H1 (cell line): ENCODE measurements around the gene SUDS3. TPM values are rescaled to one million over a fixed set of nuclear protein-coding genes. Genes with fewer than 3 reads are reported as not detected.

ENCODE experiments used
- CTCF ChIA-PET: fragments of 300-600 bp; sonication (Branson Sonifier 250); formaldehyde crosslinking; loops from one replicate; lab custom pipeline; 2021; ENCODE audit not compliant: partially characterized antibody; lab: Charles Lee
- POLR2A ChIA-PET: fragments of 300-600 bp; sonication (Branson Sonifier 250); formaldehyde crosslinking; loops from one replicate; lab custom pipeline; 2021; ENCODE audit warnings: inconsistent platforms; ENCODE audit not compliant: partially characterized antibody; lab: Charles Lee
- DNase-seq, 2 experiments: peaks; one replicate each; pipeline versions ENCODE4 v3.0.0 to v3.0.0-alpha.2; 2010 to 2022; ENCODE audit warnings: low spot score in 2 of 2, low read depth in 1 of 2, mixed read lengths in 1 of 2
- FAIRE-seq: peaks from 2 replicates; lab custom pipeline; 2011; peaks lifted over from hg19 to GRCh38; lab: Jason Lieb, UNC
- H2AFZ ChIP-seq: 2 replicates; pipeline ENCODE4 v1.8.1; 2012; ENCODE audit warnings: low read length, inconsistent platforms
- H2AK5ac ChIP-seq: 2 replicates; pipeline ENCODE4 v1.6.1; 2013; ENCODE audit warnings: low read depth, low read length
- H2BK120ac ChIP-seq: replicated peaks from 2 replicates; pipeline ENCODE3; 2013; ENCODE audit warnings: low read depth, low read length, inconsistent platforms
- H2BK12ac ChIP-seq: 2 replicates; pipeline ENCODE4 v1.6.1; 2013; ENCODE audit warnings: low read depth, low read length
- H2BK15ac ChIP-seq: 2 replicates; pipeline ENCODE4 v1.6.1; 2013; ENCODE audit warnings: low read length
- H2BK20ac ChIP-seq: 2 replicates; pipeline ENCODE4 v1.6.1; 2013; ENCODE audit warnings: low read length
- H2BK5ac ChIP-seq: 2 replicates; pipeline ENCODE4 v1.6.1; 2013; ENCODE audit warnings: low read depth, low read length
- H3K14ac ChIP-seq: 2 replicates; pipeline ENCODE4 v1.6.1; 2013; ENCODE audit warnings: inconsistent platforms; ENCODE audit not compliant: insufficient read length
- H3K18ac ChIP-seq: 2 replicates; pipeline ENCODE4 v1.6.1; 2013; ENCODE audit warnings: low read length; ENCODE audit errors: extremely low read depth
- H3K23ac ChIP-seq: 2 replicates; pipeline ENCODE4 v1.6.1; 2013; ENCODE audit warnings: inconsistent platforms; ENCODE audit not compliant: insufficient read length
- H3K23me2 ChIP-seq: 2 replicates; pipeline ENCODE4 v1.6.1; 2013; ENCODE audit warnings: low read depth, low read length
- H3K27ac ChIP-seq: 2 replicates; pipeline ENCODE4 v1.6.1; 2011; ENCODE audit warnings: low read depth, low read length, inconsistent platforms
- H3K27me3 ChIP-seq, 4 experiments: replicated peaks in 1 of 4; 1 replicate in 1 of 4; 2 replicates in 3 of 4; pipeline versions ENCODE4 v1.6.1 to v1.8.1; 2011 to 2013; ENCODE audit warnings: low read length in 3 of 4, mild to moderate bottlenecking in 3 of 4, inconsistent platforms in 2 of 4, mixed read lengths in 2 of 4, moderate library complexity in 1 of 4; ENCODE audit not compliant: control insufficient read depth in 3 of 4, insufficient read depth in 3 of 4; ENCODE audit errors: extremely low read depth in 1 of 4
- H3K36me3 ChIP-seq, 4 experiments: 2 replicates each; pipeline versions ENCODE4 v1.6.1 to v1.8.1; 2011 to 2013; ENCODE audit warnings: mild to moderate bottlenecking in 4 of 4, low read length in 3 of 4, moderate library complexity in 2 of 4, control low read depth in 1 of 4, inconsistent platforms in 1 of 4; ENCODE audit not compliant: insufficient read depth in 4 of 4, control insufficient read depth in 2 of 4
- H3K4ac ChIP-seq: replicated peaks from 2 replicates; pipeline ENCODE3; 2013; ENCODE audit warnings: low read length, low read depth, mixed read lengths, inconsistent platforms; ENCODE audit not compliant: insufficient read length
- H3K4me1 ChIP-seq, 4 experiments: replicated peaks in 1 of 4; 1 replicate in 1 of 4; 2 replicates in 3 of 4; pipeline versions ENCODE4 v1.6.1 to v1.8.1; 2011 to 2013; ENCODE audit warnings: low read length in 3 of 4, inconsistent platforms in 2 of 4, mixed read lengths in 1 of 4; ENCODE audit not compliant: insufficient read depth in 4 of 4, control insufficient read depth in 3 of 4
- H3K4me2 ChIP-seq, 2 experiments: 2 replicates each; pipeline versions ENCODE4 v1.6.1 to v1.8.1; 2011 to 2013; ENCODE audit warnings: low read depth in 2 of 2, low read length in 2 of 2, control low read depth in 1 of 2, inconsistent platforms in 1 of 2, mild to moderate bottlenecking in 1 of 2; ENCODE audit not compliant: insufficient read depth in 1 of 2
- H3K4me3 ChIP-seq, 4 experiments: fragments of 200-600, 300-600 bp in 1 of 4; sonication (generic), shearing (Covaris generic), sonication (Bioruptor Twin) in 1 of 4; 2 replicates each; pipeline versions ENCODE4 v1.5.1 to v1.8.1; 2011 to 2016; ENCODE audit warnings: low read length in 4 of 4, low read depth in 3 of 4, control low read depth in 2 of 4, inconsistent platforms in 2 of 4, mild to moderate bottlenecking in 2 of 4, mixed read lengths in 1 of 4, moderate library complexity in 1 of 4; ENCODE audit not compliant: insufficient read depth in 2 of 4; ENCODE audit errors: extremely low read depth in 1 of 4
- H3K56ac ChIP-seq: replicated peaks from 2 replicates; pipeline ENCODE3; 2013; ENCODE audit warnings: low read depth, mild to moderate bottlenecking, mixed read lengths, low read length, inconsistent platforms; ENCODE audit not compliant: insufficient read length
- H3K79me1 ChIP-seq: 2 replicates; pipeline ENCODE4 v1.6.1; 2013; ENCODE audit warnings: low read depth, low read length, control low read depth
- H3K79me2 ChIP-seq, 2 experiments: 2 replicates each; pipeline versions ENCODE4 v1.6.1 to v1.8.1; 2012 to 2013; ENCODE audit warnings: low read length in 2 of 2, mild to moderate bottlenecking in 2 of 2, inconsistent platforms in 1 of 2; ENCODE audit not compliant: insufficient read depth in 2 of 2, control insufficient read depth in 1 of 2
- H3K9ac ChIP-seq, 4 experiments: replicated peaks in 1 of 4; 1 replicate in 1 of 4; 2 replicates in 3 of 4; pipeline versions ENCODE4 v1.6.1 to v1.8.1; 2011 to 2013; ENCODE audit warnings: low read depth in 3 of 4, low read length in 3 of 4, control low read depth in 2 of 4, mild to moderate bottlenecking in 2 of 4, moderate library complexity in 2 of 4, inconsistent platforms in 1 of 4; ENCODE audit errors: extremely low read depth in 1 of 4
- H3K9me3 ChIP-seq, 2 experiments: 2 replicates each; pipeline versions ENCODE4 v1.6.1 to v1.8.1; 2012 to 2013; ENCODE audit warnings: mild to moderate bottlenecking in 2 of 2, moderate library complexity in 2 of 2, control low read depth in 1 of 2, inconsistent platforms in 1 of 2, low read depth in 1 of 2, low read length in 1 of 2, mixed read lengths in 1 of 2; ENCODE audit not compliant: insufficient read depth in 2 of 2
- H4K20me1 ChIP-seq, 2 experiments: replicated peaks in 1 of 2; 2 replicates each; pipeline versions ENCODE3 to v1.8.1; 2011 to 2013; ENCODE audit warnings: inconsistent platforms in 2 of 2, low read length in 2 of 2, mild to moderate bottlenecking in 1 of 2; ENCODE audit not compliant: insufficient read depth in 2 of 2, control insufficient read depth in 1 of 2
- H4K5ac ChIP-seq: 2 replicates; pipeline ENCODE4 v1.6.1; 2013; ENCODE audit warnings: low read length, low read depth, mixed read lengths, inconsistent platforms; ENCODE audit not compliant: insufficient read length
- H4K8ac ChIP-seq: 2 replicates; pipeline ENCODE4 v1.8.0; 2013; ENCODE audit warnings: mild to moderate bottlenecking, moderate library complexity, low read length, inconsistent platforms; ENCODE audit not compliant: insufficient read depth; ENCODE audit errors: extremely low read depth
- H4K91ac ChIP-seq: replicated peaks from 2 replicates; pipeline ENCODE3; 2013; ENCODE audit warnings: low read length, mixed read lengths, inconsistent platforms; ENCODE audit not compliant: insufficient read length
- CEBPB ChIP-seq: IDR thresholded peaks from 2 replicates; pipeline ENCODE4 v1.6.1; 2012; ENCODE audit warnings: low read depth, low read length
- MAX ChIP-seq: IDR thresholded peaks from 2 replicates; pipeline ENCODE4 v1.6.1; 2012; ENCODE audit warnings: inconsistent platforms
- POLR2A ChIP-seq, 2 experiments: IDR thresholded peaks; 1 replicate in 1 of 2; 2 replicates in 1 of 2; pipeline ENCODE4 v1.6.1; 2011; ENCODE audit warnings: low read depth in 2 of 2, low read length in 2 of 2, mild to moderate bottlenecking in 2 of 2; ENCODE audit errors: control extremely low read depth in 1 of 2
- SP2 ChIP-seq: IDR thresholded peaks from 2 replicates; pipeline ENCODE4 v1.6.1; 2012; ENCODE audit warnings: mild to moderate bottlenecking, low read length, inconsistent platforms
- TBP ChIP-seq: IDR thresholded peaks from 2 replicates; pipeline ENCODE4 v1.6.1; 2011; ENCODE audit warnings: low read depth, low read length, improper control_type of control experiment
- WGBS, 2 experiments: shearing (Covaris generic) in 1 of 2; methylation state at CpG; one replicate each; pipeline versions ENCODE4 v1.1.6 to v1.1.7; 2013 to 2015; ENCODE audit warnings: low lambda C conversion rate in 2 of 2, mixed read lengths in 2 of 2, inconsistent platforms in 1 of 2, low coverage in 1 of 2, missing lambda C conversion rate in 1 of 2; ENCODE audit not compliant: insufficient replicate concordance in 2 of 2, insufficient coverage in 1 of 2, insufficient read length in 1 of 2; ENCODE audit errors: extremely low coverage in 1 of 2, missing lambda C conversion rate in 1 of 2; 5-methylcytosine and 5-hydroxymethylcytosine counted together
- polyA plus RNA-seq, 7 experiments: library from polyadenylated mRNA; depleted of rRNA in 3 of 7; stranded (reverse) in 5 of 7; unstranded in 2 of 7; fragments of >200 nt in 5 of 7; fragments of 200-250 nt in 2 of 7; gene quantifications; 1 replicate in 5 of 7; 2 replicates in 1 of 7; 4 replicates in 1 of 7; pipeline versions ENCODE4 v1.2.1 to v1.2.3, GENCODE V29; 2011 to 2013; ENCODE audit warnings: missing spikeins in 2 of 7, mixed read lengths in 2 of 7
- total RNA-seq: library from RNA; stranded (reverse); fragmentation: NEBNext Ultra II Directional; extraction: Animal tissue kit (Norgen Biotek cat#: 25700); gene quantifications from 2 replicates; pipeline ENCODE4 v1.2.1, GENCODE V29; 2021

SUDS3 gene
- total and polyA plus RNA-seq, 2 of the 8 experiments (the other 6 are each of a cell fraction or from before 2014, with no cell fraction given): 30.0 to 58.7 TPM

DNA sequence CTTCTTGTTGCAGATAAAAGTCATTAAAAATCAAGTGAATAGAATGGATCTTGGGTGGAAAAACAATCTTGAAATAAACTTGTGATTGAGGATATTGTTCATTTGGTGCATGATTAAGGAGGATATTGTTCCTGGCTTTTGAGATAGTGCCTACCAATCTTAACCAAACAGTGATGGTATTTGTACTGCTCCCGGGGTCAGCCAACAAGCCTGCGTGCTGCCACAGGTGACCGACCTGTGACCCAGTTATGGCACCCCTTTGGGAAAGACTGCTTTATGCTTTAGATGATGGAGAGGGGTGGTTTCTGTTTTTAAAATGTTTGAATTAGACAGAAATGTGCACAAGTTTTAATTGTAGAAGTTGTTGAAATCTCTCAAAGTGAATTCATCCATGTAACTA lies 41.6 kb downstream of the SUDS3 start:
- Histone ChIP-seq H3K79me1 (no peaks in the 10 kb centered on the region), H4K91ac (no peak overlapping the region), H3K27me3 (peaks cover 0 to 1% (median 0%) of the 10 kb centered on the region in 4 experiments; a peak in 1 of 7 replicates), H3K9ac (no peak overlapping the region), H3K27ac (no peak overlapping the region), H4K8ac (no peak overlapping the region), H3K36me3 (peaks cover 4 to 39% (median 27%) of the 10 kb centered on the region in 4 experiments; a peak in 7 of 8 replicates)
- WGBS, 2 experiments: 96% methylated on average over 3 of the region's 3 CpGs; no CpG with 5 or more reads in 1 of the 2 experiments
- no peak for DNase-seq
- TF ChIP-seq TBP (no peak), SP2 (no peak), MAX (no peak), CEBPB (no peak), POLR2A (IDR thresholded peaks at IDR 0.05; ENCODE audit: control extremely low read depth in 1 of 2, low read depth in 2 of 2, low read length in 2 of 2) (no peak)
- TF ChIP-seq, all 59 proteins: peak for 0
- H2BK120ac ChIP-seq: no peak overlapping the region
- H3K4me2 ChIP-seq: no peak overlapping the region
- H4K5ac ChIP-seq: no peak overlapping the region
- H2BK12ac ChIP-seq: no peak overlapping the region
- H3K4me1 ChIP-seq: no peaks in the 10 kb centered on the region
- H2AK5ac ChIP-seq: no peak overlapping the region
- H3K18ac ChIP-seq: no peak overlapping the region
- H3K4me3 ChIP-seq: no peak overlapping the region
- no peaks in the 10 kb centered on the region for H3K79me2 ChIP-seq
- H3K23ac ChIP-seq: no peak overlapping the region
- H3K56ac ChIP-seq: no peak overlapping the region
- H4K20me1 ChIP-seq: peaks cover 0 to 3% of the 10 kb centered on the region in 2 experiments
- no peak overlapping the region for H2BK15ac ChIP-seq
- H3K9me3 ChIP-seq: no peaks in the 10 kb centered on the region
- ChIA-PET CTCF (interaction anchor here (0.6 to 1.7 kb wide), 2 partner anchors 13 to 1331 kb away, joined by 3 to 4 read pairs; no protein-coding TSS in a partner anchor), POLR2A (no interaction called here)
- no peak overlapping the region for H2BK5ac ChIP-seq
- no peak overlapping the region for H3K14ac ChIP-seq
- no peak overlapping the region for H3K4ac ChIP-seq
- no peak for FAIRE-seq
- no peak overlapping the region for H2AFZ ChIP-seq
- no peaks in the 10 kb centered on the region for H3K23me2 ChIP-seq
- H2BK20ac ChIP-seq: no peak overlapping the region
